Ovary (tissue), 3 donors: ENCODE results near the gene FBXO44.

Source experiments
- EP300 ChIP-seq: sonication (generic); formaldehyde crosslinking; IDR thresholded peaks from one replicate; pipeline ENCODE4 v1.6.1; 2017; ENCODE audit warnings: antibody characterized with exemption
- POLR2A ChIP-seq: fragments of 450-650 bp; IDR thresholded peaks from one replicate; pipeline ENCODE4 v1.6.1; 2017; ENCODE audit warnings: antibody characterized with exemption, mild to moderate bottlenecking, moderate library complexity
- TF ChIP-seq, protein P1 (sequence below), 3 donors: fragments of 450-650 bp in 2 of 3; fragments of 200-600 bp in 1 of 3; IDR thresholded peaks; one replicate each; pipeline versions ENCODE4 v1.5.1 to v1.8.0; 2016 to 2022; ENCODE audit warnings: antibody characterized with exemption in 3 of 3, mild to moderate bottlenecking in 1 of 3
- donor health status: DM: no; HTN: no; CAD: no.

DNA sequence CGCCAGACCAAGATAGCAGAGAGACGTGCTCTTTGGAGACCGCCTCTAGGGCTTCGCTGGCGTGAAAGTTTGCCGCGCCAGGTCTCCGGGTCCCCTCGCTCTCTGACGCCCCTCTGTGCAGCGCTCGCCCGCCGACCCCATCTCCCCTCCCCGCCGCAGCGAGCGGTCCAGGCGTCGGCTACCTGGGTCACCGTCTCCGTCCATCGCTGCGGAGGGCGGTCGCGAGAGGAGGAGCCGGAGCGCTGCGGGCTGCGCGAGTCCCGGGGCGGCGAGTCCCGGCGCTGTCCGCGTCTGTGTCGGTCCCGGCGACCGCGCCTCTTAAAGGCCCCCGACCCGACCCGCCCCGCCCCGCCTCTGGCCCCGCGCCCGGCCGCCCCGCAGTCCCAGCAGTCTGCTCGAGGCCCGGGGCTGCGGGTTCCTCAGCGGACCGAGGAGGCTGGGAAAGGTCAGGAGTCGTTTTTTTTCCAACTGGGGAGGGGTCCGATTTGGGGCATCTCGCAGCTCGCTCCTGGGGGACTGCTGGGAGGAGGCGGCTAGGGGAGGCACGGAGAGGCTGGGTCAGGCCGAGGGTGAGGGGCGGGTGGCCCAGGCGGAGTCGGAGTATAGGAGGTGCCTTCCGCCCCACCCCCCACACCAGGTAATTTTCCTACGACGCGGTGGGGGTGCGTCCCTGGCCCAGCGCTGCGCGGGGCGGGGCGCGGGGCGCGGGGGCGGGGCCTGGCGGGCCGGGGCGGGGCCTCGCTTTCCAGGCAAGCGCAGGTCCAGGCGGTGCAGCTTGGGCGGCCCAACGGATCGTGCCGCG lies at the start of gene FBXO44, which contains the start of gene FBXO2:
- TF ChIP-seq, protein P1, sequence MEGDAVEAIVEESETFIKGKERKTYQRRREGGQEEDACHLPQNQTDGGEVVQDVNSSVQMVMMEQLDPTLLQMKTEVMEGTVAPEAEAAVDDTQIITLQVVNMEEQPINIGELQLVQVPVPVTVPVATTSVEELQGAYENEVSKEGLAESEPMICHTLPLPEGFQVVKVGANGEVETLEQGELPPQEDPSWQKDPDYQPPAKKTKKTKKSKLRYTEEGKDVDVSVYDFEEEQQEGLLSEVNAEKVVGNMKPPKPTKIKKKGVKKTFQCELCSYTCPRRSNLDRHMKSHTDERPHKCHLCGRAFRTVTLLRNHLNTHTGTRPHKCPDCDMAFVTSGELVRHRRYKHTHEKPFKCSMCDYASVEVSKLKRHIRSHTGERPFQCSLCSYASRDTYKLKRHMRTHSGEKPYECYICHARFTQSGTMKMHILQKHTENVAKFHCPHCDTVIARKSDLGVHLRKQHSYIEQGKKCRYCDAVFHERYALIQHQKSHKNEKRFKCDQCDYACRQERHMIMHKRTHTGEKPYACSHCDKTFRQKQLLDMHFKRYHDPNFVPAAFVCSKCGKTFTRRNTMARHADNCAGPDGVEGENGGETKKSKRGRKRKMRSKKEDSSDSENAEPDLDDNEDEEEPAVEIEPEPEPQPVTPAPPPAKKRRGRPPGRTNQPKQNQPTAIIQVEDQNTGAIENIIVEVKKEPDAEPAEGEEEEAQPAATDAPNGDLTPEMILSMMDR (IDR thresholded peaks at IDR 0.05), result no peak
- TF ChIP-seq EP300 (no peak), POLR2A (no peak)
